ENCODE results near the gene IFT172.

IFT172 gene

GRCh38 chr2:27509326-27509725 lies 19.8 kb upstream of the IFT172 start:
- no peak overlapping the region for H3K27ac ChIP-seq (ENCODE audit: low read depth, low read length)
- no peak overlapping the region for H3K9ac ChIP-seq (ENCODE audit: low read length)
- no peaks in the 10 kb centered on the region for H3K9me3 ChIP-seq (ENCODE audit: control insufficient read depth, insufficient read depth, low read depth, low read length)
- H3K36me3 ChIP-seq (ENCODE audit: control insufficient read depth, insufficient read depth, low read length): no peaks in the 10 kb centered on the region
- H3K4me1 ChIP-seq (ENCODE audit: control insufficient read depth, insufficient read depth, low read length): no peaks in the 10 kb centered on the region
- no peak overlapping the region for H3K4me3 ChIP-seq (ENCODE audit: low read depth, low read length)
- peaks cover 6% of the 10 kb centered on the region; the same call in 1 of the 2 replicates for H3K27me3 ChIP-seq (ENCODE audit: control insufficient read depth, insufficient read depth, low read length)

GRCh38 chr2:27507293-27507692 lies 17.8 kb upstream of the IFT172 start:
- no peak overlapping the region for H3K27ac ChIP-seq (ENCODE audit: low read depth, low read length)
- no peaks in the 10 kb centered on the region for H3K36me3 ChIP-seq (ENCODE audit: control insufficient read depth, insufficient read depth, low read length)
- H3K9ac ChIP-seq (ENCODE audit: low read length): no peak overlapping the region
- H3K4me3 ChIP-seq (ENCODE audit: low read depth, low read length): no peak overlapping the region
- no peaks in the 10 kb centered on the region for H3K9me3 ChIP-seq (ENCODE audit: control insufficient read depth, insufficient read depth, low read depth, low read length)
- peaks cover 5% of the 10 kb centered on the region; the same call in 1 of the 2 replicates for H3K4me1 ChIP-seq (ENCODE audit: control insufficient read depth, insufficient read depth, low read length)
- peaks cover 6% of the 10 kb centered on the region; the same call in 1 of the 2 replicates for H3K27me3 ChIP-seq (ENCODE audit: control insufficient read depth, insufficient read depth, low read length)

- H3K27me3 ChIP-seq (ENCODE audit: control insufficient read depth, insufficient read depth, low read length): peaks cover 6% of the 10 kb centered on the region; the same call in 1 of the 2 replicates
- H3K4me1 ChIP-seq (ENCODE audit: control insufficient read depth, insufficient read depth, low read length): peaks cover 5% of the 10 kb centered on the region; the same call in 1 of the 2 replicates
- H3K9me3 ChIP-seq (ENCODE audit: control insufficient read depth, insufficient read depth, low read depth, low read length): no peaks in the 10 kb centered on the region
- no peak overlapping the region for H3K4me3 ChIP-seq (ENCODE audit: low read depth, low read length)
- H3K36me3 ChIP-seq (ENCODE audit: control insufficient read depth, insufficient read depth, low read length): no peaks in the 10 kb centered on the region
- H3K9ac ChIP-seq (ENCODE audit: low read length): no peak overlapping the region
- no peak overlapping the region for H3K27ac ChIP-seq (ENCODE audit: low read depth, low read length)
Measured at GRCh38 chr2:27506587-27506986, 17.0 kb upstream of the IFT172 start.

- Histone ChIP-seq H3K4me1 (ENCODE audit: control insufficient read depth, insufficient read depth, low read length) (peaks cover 5% of the 10 kb centered on the region; the same call in 1 of the 2 replicates), H3K27ac (ENCODE audit: low read depth, low read length) (no peak overlapping the region), H3K27me3 (ENCODE audit: control insufficient read depth, insufficient read depth, low read length) (peaks cover 26% of the 10 kb centered on the region; the same call in 1 of the 2 replicates), H3K4me3 (ENCODE audit: low read depth, low read length) (no peak overlapping the region), H3K36me3 (ENCODE audit: control insufficient read depth, insufficient read depth, low read length) (no peaks in the 10 kb centered on the region), H3K9me3 (ENCODE audit: control insufficient read depth, insufficient read depth, low read depth, low read length) (no peaks in the 10 kb centered on the region), H3K9ac (ENCODE audit: low read length) (no peak overlapping the region)
Measured at GRCh38 chr2:27502142-27502541, 12.6 kb upstream of the IFT172 start.

DNA sequence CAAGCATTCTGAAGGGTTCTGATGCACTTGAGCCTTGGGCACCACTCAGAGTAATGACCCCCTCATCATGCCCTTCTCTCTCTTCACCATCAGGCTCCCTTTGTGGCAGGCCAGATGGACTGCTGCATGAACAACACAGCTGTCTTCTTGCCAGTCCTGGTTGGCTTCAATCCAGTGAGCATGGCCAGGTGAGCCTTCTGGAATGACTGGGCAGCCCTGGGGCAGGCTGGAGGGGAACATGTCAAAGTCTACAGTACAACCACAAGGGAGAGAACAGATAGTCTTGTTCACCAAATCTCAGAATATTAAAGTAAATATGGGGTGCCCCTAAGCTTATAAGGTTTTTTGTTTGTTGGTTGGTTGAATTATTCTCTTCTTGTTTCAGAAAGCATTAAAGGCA lies 11.5 kb upstream of the IFT172 start:
- Histone ChIP-seq H3K27me3 (ENCODE audit: control insufficient read depth, insufficient read depth, low read length) (peaks cover 31% of the 10 kb centered on the region), H3K4me3 (ENCODE audit: low read depth, low read length) (no peak overlapping the region), H3K9ac (ENCODE audit: low read length) (no peak overlapping the region), H3K27ac (ENCODE audit: low read depth, low read length) (no peak overlapping the region), H3K9me3 (ENCODE audit: control insufficient read depth, insufficient read depth, low read depth, low read length) (no peaks in the 10 kb centered on the region), H3K36me3 (ENCODE audit: control insufficient read depth, insufficient read depth, low read length) (no peaks in the 10 kb centered on the region), H3K4me1 (ENCODE audit: control insufficient read depth, insufficient read depth, low read length) (peaks cover 5% of the 10 kb centered on the region; the same call in 1 of the 2 replicates)

DNA sequence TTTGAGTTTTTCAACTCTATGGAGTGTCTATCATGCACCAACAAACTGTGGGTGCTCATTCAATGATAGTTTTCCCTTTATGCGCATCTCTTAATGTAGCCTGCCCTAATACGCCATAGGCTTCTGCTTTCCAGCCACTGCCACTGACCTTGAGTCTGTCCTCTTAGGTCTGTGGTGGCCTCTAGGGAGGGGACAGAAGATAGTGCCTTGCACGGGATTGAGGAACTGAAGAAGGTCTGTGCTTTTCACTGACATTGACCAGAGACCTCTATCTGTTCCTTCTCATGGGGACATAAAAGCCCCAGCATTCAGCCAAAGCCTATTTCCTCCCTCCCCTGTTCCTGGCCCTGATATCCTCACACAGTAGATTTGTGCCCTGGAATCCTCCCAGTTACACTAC lies 9.4 kb upstream of the IFT172 start:
- H3K9ac ChIP-seq (ENCODE audit: low read length): no peak overlapping the region
- H3K4me1 ChIP-seq (ENCODE audit: control insufficient read depth, insufficient read depth, low read length): peaks cover 11% of the 10 kb centered on the region
- H3K36me3 ChIP-seq (ENCODE audit: control insufficient read depth, insufficient read depth, low read length): no peaks in the 10 kb centered on the region
- H3K27ac ChIP-seq (ENCODE audit: low read depth, low read length): no peak overlapping the region
- no peaks in the 10 kb centered on the region for H3K9me3 ChIP-seq (ENCODE audit: control insufficient read depth, insufficient read depth, low read depth, low read length)
- peaks cover 49% of the 10 kb centered on the region for H3K27me3 ChIP-seq (ENCODE audit: control insufficient read depth, insufficient read depth, low read length)
- H3K4me3 ChIP-seq (ENCODE audit: low read depth, low read length): no peak overlapping the region

DNA sequence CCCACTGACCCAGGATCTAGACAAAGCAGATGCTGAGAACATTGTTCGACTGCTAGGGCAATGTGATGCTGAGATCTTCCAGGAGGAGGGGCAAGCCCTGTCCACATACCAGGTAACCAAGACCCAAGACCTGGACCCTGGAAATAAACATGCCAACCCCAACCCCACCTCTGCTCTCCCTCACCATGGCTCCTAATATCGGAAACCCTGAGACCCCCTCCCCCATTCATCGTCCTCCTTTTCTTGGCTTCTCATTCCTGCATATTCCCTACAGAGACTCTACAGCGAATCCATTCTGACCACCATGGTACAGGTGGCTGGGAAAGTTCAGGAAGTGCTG lies 7.7 kb upstream of the IFT172 start:
- Histone ChIP-seq H3K27ac (ENCODE audit: low read depth, low read length) (no peak overlapping the region), H3K27me3 (ENCODE audit: control insufficient read depth, insufficient read depth, low read length) (peaks cover 56% of the 10 kb centered on the region), H3K4me1 (ENCODE audit: control insufficient read depth, insufficient read depth, low read length) (peaks cover 8% of the 10 kb centered on the region), H3K36me3 (ENCODE audit: control insufficient read depth, insufficient read depth, low read length) (no peaks in the 10 kb centered on the region; the same call in 1 of the 2 replicates), H3K9me3 (ENCODE audit: control insufficient read depth, insufficient read depth, low read depth, low read length) (no peaks in the 10 kb centered on the region), H3K4me3 (ENCODE audit: low read depth, low read length) (no peak overlapping the region), H3K9ac (ENCODE audit: low read length) (no peak overlapping the region)

DNA sequence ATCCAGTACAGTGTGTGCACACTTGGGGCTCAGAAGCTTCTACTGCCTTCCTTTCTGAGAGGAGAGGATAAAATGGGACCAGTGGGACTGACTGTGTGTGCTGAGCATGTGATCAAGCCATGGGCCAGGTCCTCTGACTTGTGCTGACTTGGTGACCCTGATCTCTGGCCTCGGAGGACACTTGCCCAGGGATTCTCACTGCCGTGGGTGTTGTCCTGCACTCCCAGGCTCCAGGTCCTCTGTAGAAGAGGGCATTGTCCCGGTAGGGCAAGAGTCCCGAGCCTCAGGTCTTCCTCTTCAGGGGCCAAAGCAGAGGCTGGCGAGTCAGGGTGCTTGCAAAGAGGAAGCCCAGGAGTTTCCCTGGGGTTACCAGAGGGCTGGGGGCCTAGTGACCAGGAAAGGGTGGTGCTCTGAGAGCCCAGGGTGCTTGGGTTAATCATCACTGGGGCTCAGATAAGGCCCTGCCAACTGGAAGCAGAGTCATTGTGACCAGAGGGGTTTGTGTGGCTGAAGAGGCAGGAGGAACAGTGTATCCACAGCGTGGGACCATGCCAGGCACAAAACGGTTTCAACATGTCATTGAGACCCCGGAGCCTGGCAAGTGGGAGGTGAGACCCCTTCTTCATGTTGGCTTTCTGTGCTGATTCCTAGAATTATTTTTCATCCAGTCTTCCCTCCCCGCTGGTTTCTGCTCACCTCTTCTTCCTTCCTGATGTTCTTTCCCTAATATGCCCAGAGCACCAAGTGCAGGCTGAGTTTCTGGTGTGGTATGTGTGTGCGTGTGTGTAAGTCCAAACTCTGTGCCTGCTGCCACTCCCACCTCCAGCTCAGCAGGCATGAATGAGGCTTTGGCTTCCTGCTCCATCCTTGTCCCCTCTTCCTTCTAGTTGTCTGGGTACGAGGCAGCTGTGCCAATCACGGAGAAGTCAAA lies 7.1 kb upstream of the IFT172 start, which contains the start of gene GCKR:
GCKR (plus strand) TSS at position 483 of the 931 bp plus-strand sequence; CDS start at position 549, 66 bp downstream.
- peaks cover 56% of the 10 kb centered on the region for H3K27me3 ChIP-seq (ENCODE audit: control insufficient read depth, insufficient read depth, low read length)
- H3K4me3 ChIP-seq (ENCODE audit: low read depth, low read length): peak within 1 kb of the TSS; percentile 93

GRCh38 chr2:27495840-27496356 lies 6.4 kb upstream of the IFT172 start:
- H3K9ac ChIP-seq (ENCODE audit: low read length): no peak overlapping the region
- no peaks in the 10 kb centered on the region for H3K9me3 ChIP-seq (ENCODE audit: control insufficient read depth, insufficient read depth, low read depth, low read length)
- peaks cover 56% of the 10 kb centered on the region for H3K27me3 ChIP-seq (ENCODE audit: control insufficient read depth, insufficient read depth, low read length)
- H3K27ac ChIP-seq (ENCODE audit: low read depth, low read length): no peak overlapping the region
- H3K4me1 ChIP-seq (ENCODE audit: control insufficient read depth, insufficient read depth, low read length): peaks cover 8% of the 10 kb centered on the region
- H3K36me3 ChIP-seq (ENCODE audit: control insufficient read depth, insufficient read depth, low read length): peaks cover 2% of the 10 kb centered on the region; the same call in 1 of the 2 replicates
- H3K4me3 ChIP-seq (ENCODE audit: low read depth, low read length): peak overlapping the region; percentile 93

More for the DNA sequence above, 7.1 kb upstream of the IFT172 start, which contains the start of gene GCKR:
- peaks cover 2% of the 10 kb centered on the region; the same call in 1 of the 2 replicates for H3K36me3 ChIP-seq (ENCODE audit: control insufficient read depth, insufficient read depth, low read length)
- H3K9ac ChIP-seq (ENCODE audit: low read length): no peak within 1 kb of the TSS
- H3K27ac ChIP-seq (ENCODE audit: low read depth, low read length): no peak within 1 kb of the TSS
- H3K9me3 ChIP-seq (ENCODE audit: control insufficient read depth, insufficient read depth, low read depth, low read length): no peaks in the 10 kb centered on the region
- H3K4me1 ChIP-seq (ENCODE audit: control insufficient read depth, insufficient read depth, low read length): peaks cover 8% of the 10 kb centered on the region

DNA sequence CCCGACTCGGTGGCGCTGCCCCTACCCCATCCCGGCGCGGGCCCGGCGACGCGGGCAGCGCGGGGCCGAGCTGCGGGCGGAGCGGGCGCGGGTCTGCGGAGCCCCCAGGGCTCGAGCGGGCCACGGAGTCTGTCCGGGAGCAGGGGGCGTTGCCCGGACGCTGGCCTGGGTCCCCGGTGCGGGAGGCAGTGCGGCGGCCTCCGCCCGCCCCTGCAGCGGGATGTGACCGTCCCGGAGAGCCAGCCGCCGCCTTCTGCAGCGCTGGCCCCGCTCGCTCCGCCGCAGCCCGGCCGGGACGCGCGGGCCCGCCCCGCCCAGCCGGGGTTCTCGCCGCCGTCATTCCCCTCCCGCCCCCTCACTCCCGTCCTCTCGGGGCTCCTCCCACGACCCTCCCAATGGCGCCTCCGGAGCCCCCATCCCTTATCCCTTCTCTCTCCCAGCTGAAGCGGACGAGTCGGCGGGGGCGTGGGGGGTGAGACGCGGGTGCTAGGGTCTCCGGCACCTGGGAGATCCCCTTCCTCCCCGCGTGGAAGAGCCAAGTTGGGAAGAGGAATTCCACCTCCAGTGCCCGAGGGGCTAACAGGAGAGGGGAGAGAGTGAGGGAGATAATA lies 5.5 kb upstream of the IFT172 start, which contains the start of gene FNDC4:
FNDC4 (minus strand) TSS at position 257 of the 611 bp plus-strand sequence. CDS start 521 bp downstream, outside the sequence.
- Histone ChIP-seq H3K9ac (ENCODE audit: low read length) (peak within 1 kb of the TSS; percentile 78), H3K9me3 (ENCODE audit: control insufficient read depth, insufficient read depth, low read depth, low read length) (no peaks in the 10 kb centered on the region), H3K4me3 (ENCODE audit: low read depth, low read length) (peak within 1 kb of the TSS; percentile 93)

More for the DNA sequence above, 5.5 kb upstream of the IFT172 start, which contains the start of gene FNDC4:
- peaks cover 8% of the 10 kb centered on the region for H3K4me1 ChIP-seq (ENCODE audit: control insufficient read depth, insufficient read depth, low read length)
- H3K36me3 ChIP-seq (ENCODE audit: control insufficient read depth, insufficient read depth, low read length): peaks cover 2% of the 10 kb centered on the region; the same call in 1 of the 2 replicates
- H3K27ac ChIP-seq (ENCODE audit: low read depth, low read length): no peak within 1 kb of the TSS
- H3K27me3 ChIP-seq (ENCODE audit: control insufficient read depth, insufficient read depth, low read length): peaks cover 56% of the 10 kb centered on the region
